ENCODE measurements around the gene HTR6. TPM values are rescaled to one million over a fixed set of nuclear protein-coding genes. Genes with fewer than 3 reads are reported as not detected.

The HTR6 gene
- total RNA-seq, 1 experiment from 2014 or later: 0.10 TPM

DNA sequence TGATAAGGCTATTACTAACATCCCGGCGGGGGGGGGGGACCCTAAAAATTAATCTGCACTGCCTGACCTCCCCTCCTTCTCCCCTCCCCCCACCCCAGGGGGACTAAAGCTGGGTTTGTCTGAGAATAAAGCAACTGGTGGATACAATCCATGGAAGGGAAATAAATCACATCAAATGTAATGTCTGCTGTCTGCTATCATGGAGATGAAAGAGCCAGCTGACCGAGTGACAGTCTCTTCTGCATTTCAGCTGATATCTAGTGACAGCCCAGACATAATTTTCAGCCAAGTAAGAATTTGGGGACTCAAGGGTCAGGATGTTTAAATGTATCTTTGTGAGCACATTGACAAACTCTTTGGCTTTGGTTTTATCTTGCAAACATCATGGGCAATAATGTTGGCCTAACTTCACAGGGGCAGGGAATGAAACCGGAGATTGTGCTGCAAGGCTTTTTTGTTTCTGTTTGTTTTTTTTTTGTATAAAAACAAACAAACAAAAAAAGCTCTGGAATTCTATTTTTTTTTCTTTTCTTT is 44.7 kb downstream of the HTR6 start:
- Histone ChIP-seq H3K27ac (ENCODE audit: low read length) (no peak overlapping the region), H3K4me3 (ENCODE audit: low read depth in 2 of 2, low read length in 2 of 2) (no peak overlapping the region), H3K27me3 (ENCODE audit: control insufficient read depth, insufficient read depth, low read length) (no peaks in the 10 kb centered on the region), H3K36me3 (ENCODE audit: control insufficient read depth, insufficient read depth, low read length) (no peaks in the 10 kb centered on the region), H3K4me1 (ENCODE audit: control insufficient read depth, insufficient read depth, low read length) (no peaks in the 10 kb centered on the region), H3K9me3 (ENCODE audit: control insufficient read depth, insufficient read depth, low read depth, low read length) (no peaks in the 10 kb centered on the region)
- in situ Hi-C loops (cut with HindIII; ENCODE audit: low pct_unique_long_range_greater_than_20kb, low sequenced_read_pairs) (no loop called here), intact Hi-C loops (cut with micrococcal nuclease; ENCODE audit: unreplicated experiment) (no loop called here)
- ATAC-seq: no peak
- no peak for DNase-seq (ENCODE audit: low read depth, low spot score)
- no TSS peak for BruUV-seq (replicated peaks)
- POLR2A ChIA-PET: no interaction called here
- TF ChIP-seq TCF7L2 (IDR thresholded peaks at IDR 0.05; ENCODE audit: low read depth, low read length): no peak
- TF ChIP-seq SIN3A (IDR thresholded peaks at IDR 0.05; ENCODE audit: borderline replicate concordance, insufficient read depth, low read depth, low read length): no peak
- no peak for TF ChIP-seq POLR2AphosphoS5 (IDR thresholded peaks at IDR 0.05; ENCODE audit: low read depth, low read length)
- TF ChIP-seq, protein P1, sequence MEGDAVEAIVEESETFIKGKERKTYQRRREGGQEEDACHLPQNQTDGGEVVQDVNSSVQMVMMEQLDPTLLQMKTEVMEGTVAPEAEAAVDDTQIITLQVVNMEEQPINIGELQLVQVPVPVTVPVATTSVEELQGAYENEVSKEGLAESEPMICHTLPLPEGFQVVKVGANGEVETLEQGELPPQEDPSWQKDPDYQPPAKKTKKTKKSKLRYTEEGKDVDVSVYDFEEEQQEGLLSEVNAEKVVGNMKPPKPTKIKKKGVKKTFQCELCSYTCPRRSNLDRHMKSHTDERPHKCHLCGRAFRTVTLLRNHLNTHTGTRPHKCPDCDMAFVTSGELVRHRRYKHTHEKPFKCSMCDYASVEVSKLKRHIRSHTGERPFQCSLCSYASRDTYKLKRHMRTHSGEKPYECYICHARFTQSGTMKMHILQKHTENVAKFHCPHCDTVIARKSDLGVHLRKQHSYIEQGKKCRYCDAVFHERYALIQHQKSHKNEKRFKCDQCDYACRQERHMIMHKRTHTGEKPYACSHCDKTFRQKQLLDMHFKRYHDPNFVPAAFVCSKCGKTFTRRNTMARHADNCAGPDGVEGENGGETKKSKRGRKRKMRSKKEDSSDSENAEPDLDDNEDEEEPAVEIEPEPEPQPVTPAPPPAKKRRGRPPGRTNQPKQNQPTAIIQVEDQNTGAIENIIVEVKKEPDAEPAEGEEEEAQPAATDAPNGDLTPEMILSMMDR (IDR thresholded peaks at IDR 0.05): no peak
- TF ChIP-seq, protein P2, sequence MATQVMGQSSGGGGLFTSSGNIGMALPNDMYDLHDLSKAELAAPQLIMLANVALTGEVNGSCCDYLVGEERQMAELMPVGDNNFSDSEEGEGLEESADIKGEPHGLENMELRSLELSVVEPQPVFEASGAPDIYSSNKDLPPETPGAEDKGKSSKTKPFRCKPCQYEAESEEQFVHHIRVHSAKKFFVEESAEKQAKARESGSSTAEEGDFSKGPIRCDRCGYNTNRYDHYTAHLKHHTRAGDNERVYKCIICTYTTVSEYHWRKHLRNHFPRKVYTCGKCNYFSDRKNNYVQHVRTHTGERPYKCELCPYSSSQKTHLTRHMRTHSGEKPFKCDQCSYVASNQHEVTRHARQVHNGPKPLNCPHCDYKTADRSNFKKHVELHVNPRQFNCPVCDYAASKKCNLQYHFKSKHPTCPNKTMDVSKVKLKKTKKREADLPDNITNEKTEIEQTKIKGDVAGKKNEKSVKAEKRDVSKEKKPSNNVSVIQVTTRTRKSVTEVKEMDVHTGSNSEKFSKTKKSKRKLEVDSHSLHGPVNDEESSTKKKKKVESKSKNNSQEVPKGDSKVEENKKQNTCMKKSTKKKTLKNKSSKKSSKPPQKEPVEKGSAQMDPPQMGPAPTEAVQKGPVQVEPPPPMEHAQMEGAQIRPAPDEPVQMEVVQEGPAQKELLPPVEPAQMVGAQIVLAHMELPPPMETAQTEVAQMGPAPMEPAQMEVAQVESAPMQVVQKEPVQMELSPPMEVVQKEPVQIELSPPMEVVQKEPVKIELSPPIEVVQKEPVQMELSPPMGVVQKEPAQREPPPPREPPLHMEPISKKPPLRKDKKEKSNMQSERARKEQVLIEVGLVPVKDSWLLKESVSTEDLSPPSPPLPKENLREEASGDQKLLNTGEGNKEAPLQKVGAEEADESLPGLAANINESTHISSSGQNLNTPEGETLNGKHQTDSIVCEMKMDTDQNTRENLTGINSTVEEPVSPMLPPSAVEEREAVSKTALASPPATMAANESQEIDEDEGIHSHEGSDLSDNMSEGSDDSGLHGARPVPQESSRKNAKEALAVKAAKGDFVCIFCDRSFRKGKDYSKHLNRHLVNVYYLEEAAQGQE (IDR thresholded peaks at IDR 0.05; ENCODE audit: insufficient read depth in 1 of 2, low read depth in 2 of 2, low read length in 1 of 2): no peak
- CTCF ChIA-PET: interaction anchor here (0.6 to 1.0 kb wide), 4 partner anchors 33 to 678 kb away, joined by 3 to 4 read pairs (median 4); no protein-coding TSS in a partner anchor

DNA sequence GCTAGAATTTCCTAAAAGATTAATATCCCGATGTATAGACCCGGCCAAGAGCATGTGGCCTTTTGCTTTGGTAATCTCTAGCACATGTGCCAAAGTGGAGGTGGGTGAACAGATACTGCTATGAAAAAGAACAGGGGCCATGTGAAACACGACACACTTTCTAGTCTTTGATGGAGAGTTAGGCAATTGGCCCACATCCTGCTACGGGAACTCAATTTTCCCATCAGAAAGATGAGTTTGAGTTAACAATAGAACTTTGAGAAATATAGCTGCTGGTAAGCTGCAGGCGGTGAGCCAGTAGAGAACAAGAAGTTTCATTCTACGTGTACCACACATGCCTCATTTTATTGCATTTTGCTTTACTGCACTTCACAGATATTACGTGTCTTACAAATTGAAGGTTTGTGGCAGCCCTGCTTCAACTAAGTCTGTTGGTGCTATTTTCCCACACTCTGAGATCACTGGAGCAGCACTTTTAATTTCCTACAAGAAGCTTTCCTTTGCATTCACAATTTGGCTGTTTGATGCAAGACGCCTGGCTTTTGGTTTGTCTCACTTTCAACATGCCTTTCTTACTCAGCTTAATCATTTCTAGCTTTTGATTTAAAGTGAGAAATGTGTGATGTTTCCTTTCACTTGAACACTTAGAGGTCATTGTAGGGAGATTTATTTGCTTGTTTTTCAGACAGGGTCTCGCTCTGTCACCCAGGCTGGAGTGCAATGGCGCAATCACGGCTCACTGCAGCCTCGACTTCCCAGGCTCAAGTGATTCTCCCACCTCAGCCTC is 46.3 kb downstream of the HTR6 start:
- intact Hi-C loops (cut with micrococcal nuclease; ENCODE audit: unreplicated experiment): no loop called here
- in situ Hi-C loops (cut with HindIII; ENCODE audit: low pct_unique_long_range_greater_than_20kb, low sequenced_read_pairs): no loop called here
- ATAC-seq (no peak), DNase-seq (ENCODE audit: low read depth, low spot score) (no peak)
- Histone ChIP-seq H3K9me3 (ENCODE audit: control insufficient read depth, insufficient read depth, low read depth, low read length) (no peaks in the 10 kb centered on the region), H3K4me1 (ENCODE audit: control insufficient read depth, insufficient read depth, low read length) (no peaks in the 10 kb centered on the region), H3K27ac (ENCODE audit: low read length) (no peak overlapping the region), H3K27me3 (ENCODE audit: control insufficient read depth, insufficient read depth, low read length) (no peaks in the 10 kb centered on the region), H3K36me3 (ENCODE audit: control insufficient read depth, insufficient read depth, low read length) (no peaks in the 10 kb centered on the region), H3K4me3 (ENCODE audit: low read depth in 2 of 2, low read length in 2 of 2) (no peak overlapping the region)
- ChIA-PET POLR2A (no interaction called here), CTCF (no interaction called here)
- TF ChIP-seq, protein P1 (IDR thresholded peaks at IDR 0.05): no peak
- TF ChIP-seq, protein P2 (IDR thresholded peaks at IDR 0.05; ENCODE audit: insufficient read depth in 1 of 2, low read depth in 2 of 2, low read length in 1 of 2): no peak
- TF ChIP-seq TCF7L2 (IDR thresholded peaks at IDR 0.05; ENCODE audit: low read depth, low read length): no peak
- TF ChIP-seq SIN3A (IDR thresholded peaks at IDR 0.05; ENCODE audit: borderline replicate concordance, insufficient read depth, low read depth, low read length): no peak
- TF ChIP-seq POLR2AphosphoS5 (IDR thresholded peaks at IDR 0.05; ENCODE audit: low read depth, low read length): no peak
- no TSS peak for BruUV-seq (replicated peaks)

Measured in Panc1 (cell line).